A673 (cell line): Measurements from ENCODE around the gene TMEM179B.

Experiments used
- CTCF ChIP-seq: fragments of 300-800, 200-600 bp; sonication (generic); conservative IDR thresholded peaks from 2 replicates; pipeline ENCODE4 v1.5.1; 2017; ENCODE audit warnings: low read depth, mild to moderate bottlenecking, antibody characterized with exemption, low read length, moderate library complexity, mixed read lengths
- EZH2 ChIP-seq: fragments of 200-600 bp; sonication (generic); IDR thresholded peaks from 2 replicates; pipeline ENCODE4 v1.6.1; 2017; ENCODE audit warnings: borderline replicate concordance, low read depth, mild to moderate bottlenecking, mixed read lengths, antibody characterized with exemption, low read length; ENCODE audit not compliant: poor library complexity, severe bottlenecking

- TF ChIP-seq CTCF = no peak
- no peak for TF ChIP-seq EZH2
Measured at GRCh38 chr11:62811659-62812058, 24.5 kb downstream of the TMEM179B start.
